ENCODE data around the gene SEL1L3. TPM values are rescaled to one million over a fixed set of nuclear protein-coding genes. Genes with fewer than 3 reads are reported as not detected.
A peak's percentile ranks its signal among the peaks of the same experiment; 100 is the strongest.

SEL1L3 gene
- total RNA-seq, 1 donor from 2014 or later: 91.8 TPM

GRCh38 chr4:25797136-25797535 is 65.7 kb downstream of the SEL1L3 start:
- no peak overlapping the region for H3K27ac Mint-ChIP-seq (ENCODE audit: unreplicated experiment)
- H3K36me3 Mint-ChIP-seq (ENCODE audit: low read depth, unreplicated experiment): peaks cover 68% of the 10 kb centered on the region
- no peak for DNase-seq (ENCODE audit: low spot score)
- H3K4me1 Mint-ChIP-seq (ENCODE audit: unreplicated experiment): peaks cover 16% of the 10 kb centered on the region
- H3K9me3 Mint-ChIP-seq (ENCODE audit: unreplicated experiment): no peaks in the 10 kb centered on the region
- no peak overlapping the region for H3K4me3 Mint-ChIP-seq (ENCODE audit: unreplicated experiment)
- TF ChIP-seq CTCF (IDR thresholded peaks at IDR 0.05; ENCODE audit: unreplicated experiment): no peak
- H3K27me3 Mint-ChIP-seq (ENCODE audit: unreplicated experiment): peaks cover 5% of the 10 kb centered on the region

DNA sequence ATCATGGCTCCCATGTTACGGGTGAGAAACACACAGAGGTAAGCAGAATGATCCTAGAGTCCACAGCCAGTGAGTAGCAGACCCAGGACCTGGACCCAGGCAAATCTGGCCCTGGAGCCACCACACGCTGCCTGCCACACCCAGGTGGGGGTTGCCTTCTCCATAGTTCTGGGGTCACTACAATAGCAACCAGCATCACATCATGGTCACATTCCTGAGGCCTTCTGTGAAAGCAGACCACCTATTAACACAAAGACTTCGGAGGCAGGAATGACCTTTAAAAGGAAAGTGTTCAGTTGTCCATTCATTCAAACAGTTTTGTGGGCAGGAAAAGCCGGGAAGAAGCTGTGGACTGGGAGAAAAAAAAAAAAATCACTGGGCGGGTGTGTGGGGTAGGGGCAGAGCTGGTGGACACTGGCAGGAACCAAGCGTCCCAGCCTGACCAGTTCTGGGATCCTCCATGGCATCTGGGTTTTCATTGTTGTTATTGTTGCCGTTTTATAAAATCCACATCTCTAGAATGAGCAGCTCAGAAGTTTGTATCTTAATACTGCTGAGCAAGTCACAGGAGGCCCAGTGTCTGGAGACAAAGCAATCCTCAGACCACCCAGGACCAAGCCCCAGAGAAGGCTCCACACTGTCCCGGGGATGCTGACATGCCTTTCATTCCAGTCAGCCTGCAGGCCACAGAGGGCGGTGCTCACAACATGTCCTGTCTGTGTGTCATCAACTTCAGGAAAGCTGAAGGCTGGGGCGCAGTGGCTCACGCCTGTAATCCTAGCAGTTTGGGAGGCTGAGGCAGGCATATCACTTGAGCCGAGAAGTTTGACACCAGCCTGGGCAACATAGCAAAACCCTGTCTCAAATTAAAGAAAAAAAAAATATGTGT is 67.0 kb downstream of the SEL1L3 start:
- Mint-ChIP-seq H3K4me1 (ENCODE audit: unreplicated experiment) (peaks cover 16% of the 10 kb centered on the region), H3K27me3 (ENCODE audit: unreplicated experiment) (peaks cover 5% of the 10 kb centered on the region), H3K36me3 (ENCODE audit: low read depth, unreplicated experiment) (peaks cover 64% of the 10 kb centered on the region), H3K9me3 (ENCODE audit: unreplicated experiment) (no peaks in the 10 kb centered on the region), H3K4me3 (ENCODE audit: unreplicated experiment) (peak overlapping the region; percentile 72), H3K27ac (ENCODE audit: unreplicated experiment) (no peak overlapping the region)
- no peak for TF ChIP-seq CTCF (IDR thresholded peaks at IDR 0.05; ENCODE audit: unreplicated experiment)
- no peak for DNase-seq (ENCODE audit: low spot score)

GRCh38 chr4:25795091-25795490 is 67.7 kb downstream of the SEL1L3 start:
- H3K27me3 Mint-ChIP-seq (ENCODE audit: unreplicated experiment): peaks cover 5% of the 10 kb centered on the region
- H3K4me1 Mint-ChIP-seq (ENCODE audit: unreplicated experiment): peaks cover 16% of the 10 kb centered on the region
- no peak for TF ChIP-seq CTCF (IDR thresholded peaks at IDR 0.05; ENCODE audit: unreplicated experiment)
- H3K27ac Mint-ChIP-seq (ENCODE audit: unreplicated experiment): no peak overlapping the region
- H3K36me3 Mint-ChIP-seq (ENCODE audit: low read depth, unreplicated experiment): peaks cover 68% of the 10 kb centered on the region
- no peak overlapping the region for H3K4me3 Mint-ChIP-seq (ENCODE audit: unreplicated experiment)
- DNase-seq (ENCODE audit: low spot score): no peak
- H3K9me3 Mint-ChIP-seq (ENCODE audit: unreplicated experiment): no peaks in the 10 kb centered on the region

GRCh38 chr4:25792876-25793275 is 69.9 kb downstream of the SEL1L3 start:
- Mint-ChIP-seq H3K4me1 (ENCODE audit: unreplicated experiment) (peaks cover 21% of the 10 kb centered on the region), H3K4me3 (ENCODE audit: unreplicated experiment) (no peak overlapping the region), H3K9me3 (ENCODE audit: unreplicated experiment) (no peaks in the 10 kb centered on the region), H3K27ac (ENCODE audit: unreplicated experiment) (no peak overlapping the region), H3K36me3 (ENCODE audit: low read depth, unreplicated experiment) (peaks cover 66% of the 10 kb centered on the region), H3K27me3 (ENCODE audit: unreplicated experiment) (peaks cover 7% of the 10 kb centered on the region)
- no peak for TF ChIP-seq CTCF (IDR thresholded peaks at IDR 0.05; ENCODE audit: unreplicated experiment)
- DNase-seq (ENCODE audit: low spot score): no peak

GRCh38 chr4:25792200-25792791 is 70.5 kb downstream of the SEL1L3 start:
- peak; percentile 37 for TF ChIP-seq CTCF (IDR thresholded peaks at IDR 0.05; ENCODE audit: unreplicated experiment)
- H3K9me3 Mint-ChIP-seq (ENCODE audit: unreplicated experiment): no peaks in the 10 kb centered on the region
- peaks cover 16% of the 10 kb centered on the region for H3K4me1 Mint-ChIP-seq (ENCODE audit: unreplicated experiment)
- peaks cover 3% of the 10 kb centered on the region for H3K27me3 Mint-ChIP-seq (ENCODE audit: unreplicated experiment)
- no peak overlapping the region for H3K4me3 Mint-ChIP-seq (ENCODE audit: unreplicated experiment)
- no peak overlapping the region for H3K27ac Mint-ChIP-seq (ENCODE audit: unreplicated experiment)
- DNase-seq (ENCODE audit: low spot score): peak; percentile 58
- H3K36me3 Mint-ChIP-seq (ENCODE audit: low read depth, unreplicated experiment): peaks cover 63% of the 10 kb centered on the region

All from endothelial cell (in vitro differentiated cells).